Measurements from ENCODE around the gene NKAIN1. TPM values are rescaled to one million over a fixed set of nuclear protein-coding genes. Genes with fewer than 3 reads are reported as not detected.

NKAIN1 gene
- polyA plus RNA-seq, 3 donors = not detected

DNA sequence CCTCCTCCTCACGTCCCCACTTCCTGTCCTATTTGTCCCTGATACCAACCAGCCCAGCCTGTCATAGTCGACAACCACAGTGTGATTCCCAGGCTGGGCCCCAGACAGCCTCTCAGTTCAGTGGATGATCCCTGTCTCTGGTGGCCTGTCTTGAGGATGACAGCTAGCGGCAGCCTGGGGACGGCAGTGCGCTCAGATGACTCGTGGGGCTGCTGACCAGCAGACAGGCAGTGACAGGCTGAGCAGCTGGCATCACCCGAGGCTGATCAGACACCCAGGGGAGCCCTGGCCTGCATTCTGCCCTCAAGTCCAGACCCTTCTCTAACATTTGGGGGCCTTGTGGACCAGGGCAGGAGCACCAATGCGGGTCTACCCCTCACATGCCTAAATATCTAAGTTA lies 21.0 kb downstream of the NKAIN1 start:
- Histone ChIP-seq H3K4me1 (ENCODE audit: control insufficient read depth in 1 of 2, insufficient read depth in 2 of 2, low read length in 2 of 2) (no peaks in the 10 kb centered on the region), H2AFZ (ENCODE audit: insufficient read depth, low read depth, low read length, poor library complexity, severe bottlenecking) (no peak overlapping the region), H3K9ac (ENCODE audit: insufficient read depth, low read length, poor library complexity, severe bottlenecking) (no peak overlapping the region), H3K36me3 (replicated peaks in 1 of 2; ENCODE audit: control insufficient read depth in 1 of 2, insufficient read depth in 2 of 2, low read length in 2 of 2) (no peaks in the 10 kb centered on the region), H3K4me2 (replicated peaks; ENCODE audit: extremely low read depth, low read length, poor library complexity, severe bottlenecking) (no peak overlapping the region), H4K20me1 (ENCODE audit: insufficient read depth, low read length) (no peaks in the 10 kb centered on the region), H3K27me3 (ENCODE audit: control insufficient read depth in 2 of 2, insufficient read depth in 2 of 2, low read length in 2 of 2) (no peaks in the 10 kb centered on the region), H3K4me3 (replicated peaks in 1 of 3; ENCODE audit: low read depth in 2 of 3, low read length in 3 of 3) (no peak overlapping the region), H3K79me2 (ENCODE audit: insufficient read depth, low read length) (no peaks in the 10 kb centered on the region), H3K9me3 (replicated peaks in 1 of 2; ENCODE audit: control insufficient read depth in 1 of 2, insufficient read depth in 1 of 2, low read length in 2 of 2) (no peaks in the 10 kb centered on the region), H3K27ac (ENCODE audit: low read depth in 1 of 2, low read length in 2 of 2) (no peak overlapping the region)
- Mint-ChIP-seq H3K9me3 (no peaks in the 10 kb centered on the region), H3K27me3 (ENCODE audit: low read depth in 3 of 3) (peaks cover 5 to 17% (median 7%) of the 10 kb centered on the region in 3 donors), H3K27ac (no peak overlapping the region), H3K4me3 (no peak overlapping the region), H3K36me3 (no peaks in the 10 kb centered on the region), H3K4me1 (no peaks in the 10 kb centered on the region)
- intact Hi-C loops (cut with micrococcal nuclease) = no loop called here
- 91% methylated on average over 7 of the region's 8 CpGs for WGBS (ENCODE audit: insufficient coverage)
- TF ChIP-seq, protein P1, sequence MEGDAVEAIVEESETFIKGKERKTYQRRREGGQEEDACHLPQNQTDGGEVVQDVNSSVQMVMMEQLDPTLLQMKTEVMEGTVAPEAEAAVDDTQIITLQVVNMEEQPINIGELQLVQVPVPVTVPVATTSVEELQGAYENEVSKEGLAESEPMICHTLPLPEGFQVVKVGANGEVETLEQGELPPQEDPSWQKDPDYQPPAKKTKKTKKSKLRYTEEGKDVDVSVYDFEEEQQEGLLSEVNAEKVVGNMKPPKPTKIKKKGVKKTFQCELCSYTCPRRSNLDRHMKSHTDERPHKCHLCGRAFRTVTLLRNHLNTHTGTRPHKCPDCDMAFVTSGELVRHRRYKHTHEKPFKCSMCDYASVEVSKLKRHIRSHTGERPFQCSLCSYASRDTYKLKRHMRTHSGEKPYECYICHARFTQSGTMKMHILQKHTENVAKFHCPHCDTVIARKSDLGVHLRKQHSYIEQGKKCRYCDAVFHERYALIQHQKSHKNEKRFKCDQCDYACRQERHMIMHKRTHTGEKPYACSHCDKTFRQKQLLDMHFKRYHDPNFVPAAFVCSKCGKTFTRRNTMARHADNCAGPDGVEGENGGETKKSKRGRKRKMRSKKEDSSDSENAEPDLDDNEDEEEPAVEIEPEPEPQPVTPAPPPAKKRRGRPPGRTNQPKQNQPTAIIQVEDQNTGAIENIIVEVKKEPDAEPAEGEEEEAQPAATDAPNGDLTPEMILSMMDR (IDR thresholded peaks at IDR 0.05) = no peak
- DNase-seq = no peak

DNA sequence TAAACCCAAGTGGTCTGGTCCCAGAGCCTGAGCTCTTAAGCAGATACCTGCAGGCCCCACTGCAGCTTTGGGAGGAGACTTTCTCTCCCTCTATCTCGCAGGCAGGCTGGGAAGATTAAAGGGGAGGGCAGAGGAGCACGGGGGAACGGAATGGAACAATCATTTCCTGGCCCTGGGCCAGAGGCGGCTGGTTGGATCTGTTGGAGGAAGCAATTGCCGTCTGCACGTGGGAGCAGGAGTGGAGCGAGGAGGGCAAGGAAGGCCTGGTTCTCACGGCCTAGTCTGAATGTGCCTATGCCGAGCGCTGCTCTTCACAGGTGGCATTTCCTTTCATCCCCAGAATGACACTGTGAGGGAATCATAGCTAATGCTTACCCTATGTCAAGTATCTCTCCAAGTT lies 23.7 kb downstream of the NKAIN1 start:
- H3K27ac ChIP-seq (ENCODE audit: low read depth in 1 of 2, low read length in 2 of 2) = no peak overlapping the region
- no peak overlapping the region for H2AFZ ChIP-seq (ENCODE audit: insufficient read depth, low read depth, low read length, poor library complexity, severe bottlenecking)
- H3K27me3 Mint-ChIP-seq (ENCODE audit: low read depth in 3 of 3) = peaks cover 3 to 15% (median 13%) of the 10 kb centered on the region in 3 donors
- H3K4me2 ChIP-seq (replicated peaks; ENCODE audit: extremely low read depth, low read length, poor library complexity, severe bottlenecking) = no peak overlapping the region
- no peak overlapping the region for H3K27ac Mint-ChIP-seq
- H3K79me2 ChIP-seq (ENCODE audit: insufficient read depth, low read length) = no peaks in the 10 kb centered on the region
- intact Hi-C loops (cut with micrococcal nuclease) = no loop called here
- H3K4me3 ChIP-seq (replicated peaks in 1 of 3; ENCODE audit: low read depth in 2 of 3, low read length in 3 of 3) = no peak overlapping the region
- 3% methylated on average over 4 of the region's 10 CpGs for WGBS (ENCODE audit: insufficient coverage)
- H3K27me3 ChIP-seq (ENCODE audit: control insufficient read depth in 2 of 2, insufficient read depth in 2 of 2, low read length in 2 of 2) = no peaks in the 10 kb centered on the region
- no peaks in the 10 kb centered on the region for H3K4me1 ChIP-seq (ENCODE audit: control insufficient read depth in 1 of 2, insufficient read depth in 2 of 2, low read length in 2 of 2)
- no peak overlapping the region for H3K4me3 Mint-ChIP-seq
- no peak overlapping the region for H3K9ac ChIP-seq (ENCODE audit: insufficient read depth, low read length, poor library complexity, severe bottlenecking)
- DNase-seq = no peak
- H4K20me1 ChIP-seq (ENCODE audit: insufficient read depth, low read length) = no peaks in the 10 kb centered on the region
- H3K9me3 Mint-ChIP-seq = peaks cover 0 to 7% (median 0%) of the 10 kb centered on the region in 7 donors
- H3K4me1 Mint-ChIP-seq = no peaks in the 10 kb centered on the region
- no peaks in the 10 kb centered on the region for H3K36me3 ChIP-seq (replicated peaks in 1 of 2; ENCODE audit: control insufficient read depth in 1 of 2, insufficient read depth in 2 of 2, low read length in 2 of 2)
- no peaks in the 10 kb centered on the region for H3K36me3 Mint-ChIP-seq
- TF ChIP-seq, protein P1 (IDR thresholded peaks at IDR 0.05) = no peak
- H3K9me3 ChIP-seq (replicated peaks in 1 of 2; ENCODE audit: control insufficient read depth in 1 of 2, insufficient read depth in 1 of 2, low read length in 2 of 2) = no peaks in the 10 kb centered on the region

Data from CD14-positive monocyte (primary cell).